ENCODE data around the gene B3GNT7. TPM values are rescaled to one million over a fixed set of nuclear protein-coding genes. Genes with fewer than 3 reads are reported as not detected.
"Not testable (repeated sequence)": the region's sequence is repeated elsewhere in the genome, so short reads cannot be mapped to it uniquely, and the experiment has no call there.

The B3GNT7 gene
- total RNA-seq, 2 experiments from 2014 or later: not detected

DNA sequence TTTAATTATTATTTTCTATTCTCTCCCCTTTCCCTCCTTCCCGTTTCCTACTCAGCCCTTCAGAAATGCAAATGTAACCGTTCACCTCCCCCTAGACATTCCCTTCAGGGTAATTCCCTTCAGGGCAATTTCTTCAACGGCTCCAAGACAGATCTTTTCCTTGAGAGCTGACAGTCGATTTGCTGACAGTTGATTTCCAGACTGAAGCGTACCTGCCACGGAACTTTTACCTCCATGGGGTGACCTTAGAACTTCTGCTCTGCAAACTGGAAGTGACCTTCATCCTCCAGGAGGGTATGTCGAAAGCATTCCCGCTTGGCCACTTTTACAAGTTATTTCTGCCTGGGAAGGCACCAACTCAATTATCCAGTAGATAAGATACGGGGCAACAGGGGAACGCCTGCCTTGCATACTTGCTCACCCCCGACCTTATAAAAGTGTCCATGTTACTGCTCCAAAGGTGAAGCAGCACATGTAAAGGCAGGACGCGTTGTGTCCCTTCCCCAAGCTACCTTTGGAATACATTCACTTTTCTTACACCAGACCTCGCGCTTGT is 18.5 kb downstream of the B3GNT7 start:
- CTCF ChIA-PET: interaction anchor here (2.5 kb wide), 1 partner anchor 12 kb away, joined by 6 read pairs; no protein-coding TSS in a partner anchor
- POLR2A ChIA-PET: no interaction called here
- Mint-ChIP-seq H3K4me3 (no peak overlapping the region), H3K36me3 (ENCODE audit: low read depth) (peaks cover 8% of the 10 kb centered on the region), H3K27me3 (peaks cover 45% of the 10 kb centered on the region), H3K9me3 (no peaks in the 10 kb centered on the region), H3K27ac (no peak overlapping the region), H3K4me1 (peaks cover 3% of the 10 kb centered on the region)
- no peak for DNase-seq

DNA sequence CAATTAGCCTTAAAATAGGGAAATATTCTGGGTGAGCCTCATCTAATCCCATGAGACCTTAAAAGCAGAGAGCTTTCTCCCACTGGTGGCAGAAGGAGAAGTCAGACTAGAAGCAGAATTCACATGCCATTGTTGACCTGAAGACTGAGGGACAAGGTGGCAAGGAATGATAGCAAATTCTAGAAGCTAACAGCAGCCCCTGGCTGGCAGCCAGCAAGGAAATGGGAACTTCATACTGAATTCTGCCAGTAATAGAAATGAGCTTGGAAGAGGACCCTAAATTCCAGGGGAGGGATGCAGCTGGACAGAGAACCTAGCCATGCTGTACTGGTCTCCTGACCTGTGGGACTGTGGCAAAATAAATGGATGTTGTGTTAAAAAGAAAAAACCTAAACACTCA is 19.5 kb downstream of the B3GNT7 start:
- no peak for DNase-seq
- peaks cover 8% of the 10 kb centered on the region for H3K36me3 Mint-ChIP-seq (ENCODE audit: low read depth)
- POLR2A ChIA-PET: no interaction called here
- no peaks in the 10 kb centered on the region for H3K9me3 Mint-ChIP-seq
- no peak overlapping the region for H3K4me3 Mint-ChIP-seq
- peaks cover 45% of the 10 kb centered on the region for H3K27me3 Mint-ChIP-seq
- H3K4me1 Mint-ChIP-seq: peaks cover 3% of the 10 kb centered on the region
- no peak overlapping the region for H3K27ac Mint-ChIP-seq
- CTCF ChIA-PET: no interaction called here

DNA sequence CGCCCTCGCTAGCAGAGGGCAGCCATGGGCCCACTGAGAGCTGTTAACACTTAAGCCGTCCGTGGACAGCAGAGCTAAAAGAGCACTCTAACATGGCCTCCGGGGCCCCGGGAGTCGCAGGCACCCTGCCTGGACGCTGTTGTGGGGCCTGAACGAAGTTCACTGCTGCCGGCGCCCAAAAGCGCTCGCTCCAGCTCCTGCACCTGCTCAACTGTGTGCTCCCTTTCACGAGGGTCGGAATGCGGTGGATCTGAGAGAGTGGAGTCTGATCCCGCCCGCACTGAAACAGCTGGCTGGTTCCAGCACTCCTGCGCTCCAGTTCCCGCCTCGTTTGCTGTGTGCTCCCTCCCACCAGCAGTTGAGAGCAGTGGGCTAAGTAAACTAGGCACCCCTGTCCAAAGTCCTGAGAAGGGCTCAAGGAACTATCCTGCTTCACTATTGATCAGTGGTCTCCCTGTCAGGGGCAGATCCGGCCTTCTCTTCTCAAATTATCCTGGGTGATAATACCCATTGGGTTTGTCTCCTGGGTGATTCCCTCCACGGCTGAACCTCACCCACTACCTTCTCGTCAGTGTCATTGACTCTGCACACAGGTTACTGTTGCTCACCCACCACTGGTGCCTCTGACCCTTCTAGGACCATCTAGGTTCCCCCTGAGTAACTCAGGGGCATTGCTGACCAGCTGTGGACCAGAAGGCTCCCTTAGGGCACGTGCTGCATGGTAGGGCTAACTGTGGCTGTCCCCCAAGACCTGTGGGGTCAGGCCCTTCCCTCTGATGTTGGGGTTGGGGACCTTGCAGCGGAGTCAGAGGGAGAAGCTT is 23.5 kb downstream of the B3GNT7 start:
- no peak overlapping the region for H3K4me3 Mint-ChIP-seq
- H3K27ac Mint-ChIP-seq: no peak overlapping the region
- no peak for DNase-seq
- POLR2A ChIA-PET: no interaction called here
- peaks cover 18% of the 10 kb centered on the region for H3K27me3 Mint-ChIP-seq
- no peaks in the 10 kb centered on the region for H3K9me3 Mint-ChIP-seq
- CTCF ChIA-PET: interaction anchor here (0.6 to 0.9 kb wide), 3 partner anchors 90 to 571 kb away, joined by 3 read pairs; no protein-coding TSS in a partner anchor
- H3K4me1 Mint-ChIP-seq: no peaks in the 10 kb centered on the region
- H3K36me3 Mint-ChIP-seq (ENCODE audit: low read depth): no peaks in the 10 kb centered on the region

DNA sequence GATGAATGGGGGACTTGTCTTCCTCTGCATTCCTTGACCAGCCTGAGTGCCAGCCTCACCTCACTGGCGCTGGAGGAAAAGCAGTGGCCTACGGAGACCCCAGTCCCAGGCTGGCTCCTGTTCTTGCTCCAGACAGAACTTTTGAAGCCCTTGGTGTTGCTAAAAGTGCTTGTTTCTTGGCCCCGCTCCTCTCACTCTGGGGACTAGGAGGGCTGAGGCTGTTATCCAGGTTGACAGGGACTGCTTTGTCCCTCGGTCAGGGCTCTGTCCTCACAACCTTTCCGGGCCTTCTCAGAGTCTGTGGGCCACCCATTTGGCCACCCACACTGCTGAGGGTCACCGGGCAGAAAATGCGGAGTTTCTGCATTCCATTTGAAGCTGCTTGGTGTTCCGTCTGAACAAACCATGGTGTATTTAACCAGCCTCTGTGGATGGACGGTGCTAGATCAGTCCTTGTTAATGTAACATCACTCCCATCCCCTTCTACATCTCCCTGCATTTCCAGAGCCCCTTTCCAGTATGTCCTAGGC is 25.6 kb downstream of the B3GNT7 start:
- Mint-ChIP-seq H3K4me3 (no peak overlapping the region), H3K27ac (no peak overlapping the region), H3K9me3 (no peaks in the 10 kb centered on the region), H3K4me1 (peaks cover 6% of the 10 kb centered on the region), H3K36me3 (ENCODE audit: low read depth) (no peaks in the 10 kb centered on the region), H3K27me3 (peaks cover 7% of the 10 kb centered on the region)
- ChIA-PET POLR2A (no interaction called here), CTCF (interaction anchor here (1.0 to 1.2 kb wide), 2 partner anchors 9 to 40 kb away, joined by 3 to 4 read pairs; no protein-coding TSS in a partner anchor)
- no peak for DNase-seq

DNA sequence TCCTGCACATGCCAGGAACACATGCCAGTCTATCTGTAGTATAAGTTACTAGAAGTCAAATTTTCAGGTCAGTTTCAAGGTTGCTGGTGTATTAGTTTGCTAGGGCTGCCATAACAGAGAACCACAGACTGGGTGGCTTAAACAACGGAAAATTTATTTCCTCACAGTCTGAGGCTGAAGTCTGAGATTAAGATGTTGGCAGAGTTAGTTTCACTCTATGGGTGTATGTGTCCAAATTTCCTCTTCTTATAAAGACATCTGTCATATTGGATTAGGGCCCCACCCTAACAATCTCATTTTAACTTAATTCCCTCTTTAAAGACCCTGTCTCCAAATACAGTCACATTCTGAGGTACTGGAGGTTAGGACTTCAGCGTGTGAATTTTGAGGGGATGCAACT is 26.5 kb downstream of the B3GNT7 start:
- H3K9me3 Mint-ChIP-seq: no peaks in the 10 kb centered on the region
- ChIA-PET POLR2A (no interaction called here), CTCF (no interaction called here)
- H3K36me3 Mint-ChIP-seq (ENCODE audit: low read depth): no peaks in the 10 kb centered on the region
- DNase-seq: no peak
- no peak overlapping the region for H3K27ac Mint-ChIP-seq
- peaks cover 15% of the 10 kb centered on the region for H3K4me1 Mint-ChIP-seq
- H3K27me3 Mint-ChIP-seq: peaks cover 7% of the 10 kb centered on the region
- no peak overlapping the region for H3K4me3 Mint-ChIP-seq

DNA sequence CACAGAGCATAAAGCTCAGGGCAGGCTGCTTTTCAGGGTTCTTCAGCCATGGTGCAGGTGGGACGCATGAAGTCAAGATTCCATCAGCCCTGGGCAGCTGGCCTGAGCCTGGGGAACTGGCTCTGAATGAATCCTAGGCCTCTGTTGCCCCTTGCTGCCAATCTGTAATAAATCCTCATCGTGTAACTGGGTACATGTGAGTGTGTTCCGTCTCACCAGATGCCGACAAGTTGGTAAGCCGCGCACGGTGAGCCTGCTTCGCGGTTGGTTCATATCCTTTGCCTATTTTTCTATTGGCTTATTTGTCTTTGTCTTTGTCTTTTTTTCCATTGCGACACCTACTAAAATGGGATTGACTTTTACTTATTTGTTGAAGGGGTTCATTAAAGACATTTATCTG is 27.7 kb downstream of the B3GNT7 start:
- ChIA-PET CTCF (no interaction called here), POLR2A (no interaction called here)
- no peaks in the 10 kb centered on the region for H3K9me3 Mint-ChIP-seq
- H3K27me3 Mint-ChIP-seq: no peaks in the 10 kb centered on the region
- H3K36me3 Mint-ChIP-seq (ENCODE audit: low read depth): no peaks in the 10 kb centered on the region
- no peak overlapping the region for H3K4me3 Mint-ChIP-seq
- H3K27ac Mint-ChIP-seq: no peak overlapping the region
- no peak for DNase-seq
- peaks cover 15% of the 10 kb centered on the region for H3K4me1 Mint-ChIP-seq

DNA sequence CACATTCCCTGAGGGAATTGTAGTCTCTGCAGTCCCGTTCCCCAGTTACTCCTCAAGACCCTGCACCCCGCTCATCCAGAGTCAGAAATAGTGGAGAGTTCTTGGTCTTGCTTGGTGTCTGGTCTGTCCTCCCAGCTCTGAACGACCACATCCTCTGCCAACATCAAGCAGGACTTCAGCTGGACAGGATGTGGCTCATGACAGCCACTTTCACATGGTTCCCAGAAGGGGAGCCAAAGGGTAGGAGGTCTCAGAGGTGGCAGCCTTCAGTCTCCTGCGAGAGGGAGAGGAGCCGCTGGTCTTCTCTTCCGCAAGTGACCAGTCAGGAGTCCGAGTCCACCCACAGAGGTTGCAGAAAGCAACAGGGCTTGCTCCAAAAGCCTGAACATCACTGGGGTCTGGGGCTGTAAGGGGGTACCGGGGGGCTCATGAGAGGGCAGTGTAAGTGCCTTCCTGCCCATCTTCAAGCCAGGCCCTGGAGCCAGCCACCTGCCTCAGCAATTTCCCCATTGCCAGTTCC is 29.8 kb downstream of the B3GNT7 start:
- Mint-ChIP-seq H3K4me3 (no peak overlapping the region), H3K27ac (peak overlapping the region; percentile 78), H3K27me3 (peaks cover 2% of the 10 kb centered on the region), H3K9me3 (peaks cover 8% of the 10 kb centered on the region), H3K36me3 (ENCODE audit: low read depth) (no peaks in the 10 kb centered on the region), H3K4me1 (peaks cover 15% of the 10 kb centered on the region)
- ChIA-PET CTCF (interaction anchor here (0.7 to 1.5 kb wide), 5 partner anchors 12 to 184 kb away, joined by 3 to 6 read pairs (median 4); no protein-coding TSS in a partner anchor), POLR2A (no interaction called here)
- DNase-seq: no peak

DNA sequence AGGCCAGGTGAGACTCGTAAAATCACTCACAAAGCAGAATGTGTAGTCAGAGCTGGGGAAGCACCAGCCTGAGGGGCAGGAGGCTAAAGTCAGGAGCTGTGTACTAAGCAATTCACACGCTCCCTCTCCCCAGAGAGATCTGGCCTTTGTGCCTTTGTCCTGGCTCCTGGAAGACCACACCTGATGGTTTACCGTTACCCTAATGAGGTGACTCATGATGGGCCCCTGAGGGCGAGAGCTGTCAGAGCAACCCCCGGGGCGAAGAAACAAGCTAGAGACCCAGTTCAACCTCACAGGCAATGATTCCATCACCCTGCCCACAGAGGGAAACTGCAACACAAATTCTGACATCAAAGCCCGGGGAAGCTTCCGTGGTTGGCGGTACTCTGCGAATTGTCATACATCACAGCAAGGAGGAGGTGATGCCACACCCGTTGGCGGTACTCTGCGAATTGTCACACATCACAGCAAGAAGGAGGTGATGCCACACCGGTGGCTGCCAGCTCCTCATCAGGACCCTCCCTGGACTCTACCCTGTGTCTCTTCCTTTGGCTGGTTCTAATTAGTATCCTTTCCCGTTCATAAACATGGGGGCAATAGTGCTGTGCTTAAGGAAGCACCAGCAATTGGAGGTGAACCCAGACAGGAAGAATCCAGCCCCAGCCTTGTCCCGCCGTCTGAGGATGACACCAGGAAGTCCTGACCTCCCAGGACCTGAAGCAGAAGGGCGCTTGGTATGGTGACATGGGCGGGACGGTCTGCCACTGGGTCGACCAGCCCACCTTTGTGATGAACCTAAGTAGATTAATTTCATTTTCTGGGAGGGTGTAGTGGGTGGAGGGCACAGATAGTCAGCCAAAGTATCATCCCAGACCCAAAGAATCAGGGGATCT is 30.5 kb downstream of the B3GNT7 start:
- H3K36me3 Mint-ChIP-seq (ENCODE audit: low read depth): no peaks in the 10 kb centered on the region
- CTCF ChIA-PET: interaction anchor here (1.0 to 1.5 kb wide), 4 partner anchors 13 to 26 kb away, joined by 3 to 6 read pairs (median 4); no protein-coding TSS in a partner anchor
- H3K27me3 Mint-ChIP-seq: peaks cover 2% of the 10 kb centered on the region
- peak overlapping the region; percentile 9 for H3K4me3 Mint-ChIP-seq
- peaks cover 13% of the 10 kb centered on the region for H3K9me3 Mint-ChIP-seq
- POLR2A ChIA-PET: no interaction called here
- peak overlapping the region; percentile 78 for H3K27ac Mint-ChIP-seq
- H3K4me1 Mint-ChIP-seq: peaks cover 15% of the 10 kb centered on the region
- peak; percentile 62 for DNase-seq

DNA sequence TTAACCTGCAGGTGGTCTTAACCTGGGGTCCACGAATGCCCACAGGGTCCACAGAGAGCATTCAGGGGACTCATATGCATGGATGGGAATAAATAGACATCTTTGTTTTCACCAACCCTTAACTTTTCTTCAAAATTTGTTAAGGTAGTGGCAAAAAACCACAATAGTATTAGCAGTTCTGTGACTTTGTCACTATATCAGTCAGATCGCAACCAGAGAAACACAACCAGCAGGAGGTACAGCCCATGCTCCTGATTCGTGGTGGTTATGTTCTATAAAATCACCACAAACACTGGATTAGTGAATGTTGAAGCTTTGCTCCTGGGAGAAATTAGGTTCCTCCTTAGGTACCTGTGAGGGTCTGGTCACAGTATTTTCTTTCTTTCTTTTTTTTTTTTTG is 31.6 kb downstream of the B3GNT7 start:
- POLR2A ChIA-PET: no interaction called here

DNA sequence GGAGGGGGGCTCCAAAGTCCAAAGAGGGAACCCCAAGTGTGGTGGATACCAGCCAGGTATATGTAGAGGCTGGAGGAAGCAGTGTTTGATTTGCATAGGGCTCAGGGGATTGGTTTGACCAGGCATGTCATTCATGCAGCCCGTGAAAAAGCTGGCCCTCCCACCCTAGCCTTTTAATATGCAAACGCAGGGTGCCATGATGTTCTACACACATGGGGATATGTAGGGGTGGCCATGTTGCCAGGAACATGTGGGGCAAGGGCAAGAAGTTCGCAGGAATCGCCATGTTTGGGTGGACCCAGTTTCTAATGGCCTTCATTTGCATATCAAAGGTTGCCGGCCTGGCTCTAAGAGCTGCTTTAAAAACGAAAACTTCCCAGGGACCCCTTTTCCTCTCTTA is 33.6 kb downstream of the B3GNT7 start:
- Mint-ChIP-seq H3K36me3 (ENCODE audit: low read depth) (peaks cover 6% of the 10 kb centered on the region), H3K27ac (no peak overlapping the region), H3K4me1 (peaks cover 23% of the 10 kb centered on the region), H3K4me3 (no peak overlapping the region), H3K27me3 (peaks cover 2% of the 10 kb centered on the region), H3K9me3 (peaks cover 25% of the 10 kb centered on the region)
- ChIA-PET POLR2A (no interaction called here), CTCF (interaction anchor here (0.8 to 1.8 kb wide), 2 partner anchors 23 to 40 kb away, joined by 3 read pairs; no protein-coding TSS in a partner anchor)
- no peak for DNase-seq

More for the DNA sequence above, 31.6 kb downstream of the B3GNT7 start:
- H3K27me3 Mint-ChIP-seq: peaks cover 2% of the 10 kb centered on the region
- H3K4me1 Mint-ChIP-seq: peaks cover 15% of the 10 kb centered on the region
- DNase-seq: no peak
- peaks cover 23% of the 10 kb centered on the region for H3K9me3 Mint-ChIP-seq
- H3K4me3 Mint-ChIP-seq: no peak overlapping the region
- H3K36me3 Mint-ChIP-seq (ENCODE audit: low read depth): peaks cover 4% of the 10 kb centered on the region
- CTCF ChIA-PET: interaction anchor here (0.6 to 1.4 kb wide), 3 partner anchors 12 to 228 kb away, joined by 3 to 4 read pairs (median 3); partner anchors contain the start of gene ARMC9
- peak overlapping the region; percentile 78 for H3K27ac Mint-ChIP-seq

DNA sequence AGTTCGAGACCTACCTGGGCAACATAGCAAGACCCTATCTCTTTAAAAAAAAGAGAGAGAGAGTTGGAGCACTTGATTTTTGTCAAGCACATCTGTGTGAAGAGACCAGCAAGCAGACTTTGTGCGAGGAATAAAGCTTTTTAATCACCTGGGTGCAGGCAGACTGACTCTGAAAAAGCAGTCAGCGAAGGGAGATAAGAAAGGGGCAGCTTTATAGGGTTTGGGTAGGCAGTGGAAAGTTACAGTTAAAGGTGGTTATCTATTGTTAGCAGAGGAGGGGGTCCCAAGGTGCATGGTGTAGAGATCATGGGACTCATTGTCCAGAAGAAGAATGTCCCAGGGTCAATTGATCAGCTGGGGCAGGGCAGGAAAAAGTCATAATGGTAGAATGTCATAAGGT is 34.4 kb downstream of the B3GNT7 start:
- Mint-ChIP-seq H3K9me3 (peaks cover 26% of the 10 kb centered on the region), H3K4me3 (no peak overlapping the region), H3K4me1 (peaks cover 24% of the 10 kb centered on the region), H3K27me3 (peaks cover 2% of the 10 kb centered on the region), H3K27ac (no peak overlapping the region), H3K36me3 (ENCODE audit: low read depth) (peaks cover 6% of the 10 kb centered on the region)
- CTCF ChIA-PET: interaction anchor here (1.7 to 1.8 kb wide), 2 partner anchors 9 to 22 kb away, joined by 3 to 4 read pairs; no protein-coding TSS in a partner anchor
- DNase-seq: no peak
- POLR2A ChIA-PET: no interaction called here

DNA sequence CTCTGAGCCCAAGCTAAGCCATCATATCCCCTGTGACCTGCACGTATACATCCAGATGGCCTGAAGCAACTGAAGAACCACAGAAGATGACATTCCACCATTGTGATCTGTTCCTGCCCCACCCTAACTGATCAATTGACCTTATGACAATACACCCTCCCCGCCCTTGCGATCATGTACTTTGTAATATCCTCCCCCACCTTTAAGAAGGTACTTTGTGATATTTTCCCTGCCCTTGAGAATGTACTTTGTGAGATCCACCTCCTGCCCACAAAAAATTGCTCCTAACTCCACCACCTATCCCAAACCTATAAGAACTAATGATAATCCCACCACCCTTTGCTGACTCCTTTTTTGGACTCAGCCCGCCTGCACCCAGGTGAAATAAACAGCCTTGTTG is 34.9 kb downstream of the B3GNT7 start:
- H3K27me3 Mint-ChIP-seq; POLR2A ChIA-PET; H3K4me3 Mint-ChIP-seq; H3K27ac Mint-ChIP-seq; DNase-seq; H3K36me3 Mint-ChIP-seq (ENCODE audit: low read depth): not testable (repeated sequence)
- H3K4me1 Mint-ChIP-seq: peaks cover 24% of the 10 kb centered on the region
- H3K9me3 Mint-ChIP-seq: peaks cover 26% of the 10 kb centered on the region
- CTCF ChIA-PET: interaction anchor here (1.7 to 1.8 kb wide), 2 partner anchors 10 to 22 kb away, joined by 3 to 4 read pairs; no protein-coding TSS in a partner anchor
